Lung (tissue), 12 donors: ENCODE results near the gene GADD45GIP1. TPM values are rescaled to one million over a fixed set of nuclear protein-coding genes. Genes with fewer than 3 reads are reported as not detected.

Source experiments
- ATAC-seq: fragments of 200-7000 bp; cut with Tn5 transposase; one replicate; pipeline ENCODE4 v1.9.1; 2020; ENCODE audit warnings: moderate number of reproducible peaks; ENCODE audit not compliant: insufficient read depth, low FRiP score
- DNase-seq, 3 donors: peaks; one replicate each; pipeline ENCODE4 v3.0.0-alpha.2; 2013 to 2017
- H3K27ac ChIP-seq, 2 donors: one replicate each; pipeline ENCODE4 v1.5.1; 2013; ENCODE audit warnings: mild to moderate bottlenecking in 2 of 2, moderate library complexity in 2 of 2, control low read depth in 1 of 2, inconsistent platforms in 1 of 2, low read depth in 1 of 2, low read length in 1 of 2
- H3K27me3 ChIP-seq, 3 donors: one replicate each; pipeline ENCODE4 v1.5.1; 2013; ENCODE audit warnings: low read length in 2 of 3; ENCODE audit not compliant: control insufficient read depth in 3 of 3, insufficient read depth in 3 of 3
- H3K36me3 ChIP-seq, 4 donors: one replicate each; pipeline ENCODE4 v1.5.1; 2013; ENCODE audit warnings: low read length in 4 of 4, mild to moderate bottlenecking in 1 of 4, moderate library complexity in 1 of 4; ENCODE audit not compliant: control insufficient read depth in 4 of 4, insufficient read depth in 4 of 4
- H3K4me1 ChIP-seq, 5 donors: one replicate each; pipeline ENCODE4 v1.5.1; 2013; ENCODE audit warnings: low read length in 5 of 5, mild to moderate bottlenecking in 2 of 5, moderate library complexity in 1 of 5; ENCODE audit not compliant: control insufficient read depth in 5 of 5, insufficient read depth in 5 of 5
- H3K4me3 ChIP-seq: one replicate; pipeline ENCODE4 v1.5.1; 2013; ENCODE audit warnings: mild to moderate bottlenecking, control low read depth, moderate library complexity
- H3K9ac ChIP-seq, 2 donors: one replicate each; pipeline ENCODE4 v1.5.1; 2013; ENCODE audit warnings: low read length in 2 of 2, control low read depth in 1 of 2; ENCODE audit not compliant: insufficient read depth in 1 of 2
- H3K9me3 ChIP-seq, 4 donors: one replicate each; pipeline ENCODE4 v1.5.1; 2013; ENCODE audit warnings: low read length in 3 of 4, mild to moderate bottlenecking in 1 of 4, moderate library complexity in 1 of 4; ENCODE audit not compliant: control insufficient read depth in 4 of 4, insufficient read depth in 3 of 4
- WGBS, 2 donors: extraction: QIAGEN DNeasy Blood & Tissue Kit; methylation state at CpG; one replicate each; pipeline ENCODE4 v1.1.7; 2013; 5-methylcytosine and 5-hydroxymethylcytosine counted together
- polyA plus RNA-seq, 2 donors: library from polyadenylated mRNA; stranded (reverse); fragments of 200-250 nt; gene quantifications; one replicate each; pipeline ENCODE4 v1.2.1, GENCODE V29; 2013
- total RNA-seq, 2 donors: library from RNA; depleted of rRNA in 1 of 2; stranded (reverse); fragments of >200 nt in 1 of 2; gene quantifications; one replicate each; pipeline ENCODE4 v1.2.1, GENCODE V29; 2014 to 2021
- TF ChIP-seq, protein P1 (sequence below): IDR thresholded peaks from 2 replicates; pipeline ENCODE4 v1.5.1; 2012; ENCODE audit warnings: mild to moderate bottlenecking; ENCODE audit errors: control extremely low read depth, extremely low read depth
- donor health status: control.
- donor health status: control.
- donor health status: Bipolar disorder and iron deficiency.
- donor health status: healthy.
- donor health status: DM: yes; HTN: yes; CAD: no.

GADD45GIP1 gene
- total and polyA plus RNA-seq, 4 donors, result 14.9 to 69.0 (median 36.3) TPM

DNA sequence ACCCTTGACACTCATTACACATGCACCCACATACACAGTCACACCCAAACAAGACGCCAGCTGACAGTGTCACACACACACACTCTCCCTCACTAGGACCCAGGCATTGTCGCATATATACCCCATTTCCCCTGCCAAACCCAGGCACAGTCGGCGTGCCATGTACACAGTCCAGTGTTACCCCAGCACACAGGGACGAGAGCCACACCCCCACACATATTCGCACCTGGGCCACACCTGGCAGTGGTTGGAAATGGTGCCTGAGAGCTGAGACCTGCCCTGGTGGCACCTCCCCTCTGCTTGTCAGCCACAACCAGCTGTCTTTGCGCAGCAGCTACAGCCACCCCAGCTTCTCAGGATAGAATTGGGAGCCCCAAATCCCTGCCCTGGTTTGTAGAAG lies 47.2 kb upstream of the GADD45GIP1 start:
- H3K36me3 ChIP-seq, result peaks cover 0 to 11% (median 4%) of the 10 kb centered on the region in 4 donors
- WGBS, 2 donors, result 76 to 92% methylated on average over 7 of the region's 7 CpGs
- no peak overlapping the region for H3K9ac ChIP-seq
- H3K9me3 ChIP-seq, result no peaks in the 10 kb centered on the region
- peaks cover 0 to 58% (median 39%) of the 10 kb centered on the region in 5 donors for H3K4me1 ChIP-seq
- H3K4me3 ChIP-seq, result no peak overlapping the region
- DNase-seq (no peak), ATAC-seq (no peak)
- TF ChIP-seq, protein P1, sequence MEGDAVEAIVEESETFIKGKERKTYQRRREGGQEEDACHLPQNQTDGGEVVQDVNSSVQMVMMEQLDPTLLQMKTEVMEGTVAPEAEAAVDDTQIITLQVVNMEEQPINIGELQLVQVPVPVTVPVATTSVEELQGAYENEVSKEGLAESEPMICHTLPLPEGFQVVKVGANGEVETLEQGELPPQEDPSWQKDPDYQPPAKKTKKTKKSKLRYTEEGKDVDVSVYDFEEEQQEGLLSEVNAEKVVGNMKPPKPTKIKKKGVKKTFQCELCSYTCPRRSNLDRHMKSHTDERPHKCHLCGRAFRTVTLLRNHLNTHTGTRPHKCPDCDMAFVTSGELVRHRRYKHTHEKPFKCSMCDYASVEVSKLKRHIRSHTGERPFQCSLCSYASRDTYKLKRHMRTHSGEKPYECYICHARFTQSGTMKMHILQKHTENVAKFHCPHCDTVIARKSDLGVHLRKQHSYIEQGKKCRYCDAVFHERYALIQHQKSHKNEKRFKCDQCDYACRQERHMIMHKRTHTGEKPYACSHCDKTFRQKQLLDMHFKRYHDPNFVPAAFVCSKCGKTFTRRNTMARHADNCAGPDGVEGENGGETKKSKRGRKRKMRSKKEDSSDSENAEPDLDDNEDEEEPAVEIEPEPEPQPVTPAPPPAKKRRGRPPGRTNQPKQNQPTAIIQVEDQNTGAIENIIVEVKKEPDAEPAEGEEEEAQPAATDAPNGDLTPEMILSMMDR, result no peak
- peak overlapping the region in 1 of 2 donors; percentile 68 for H3K27ac ChIP-seq
- no peaks in the 10 kb centered on the region for H3K27me3 ChIP-seq

DNA sequence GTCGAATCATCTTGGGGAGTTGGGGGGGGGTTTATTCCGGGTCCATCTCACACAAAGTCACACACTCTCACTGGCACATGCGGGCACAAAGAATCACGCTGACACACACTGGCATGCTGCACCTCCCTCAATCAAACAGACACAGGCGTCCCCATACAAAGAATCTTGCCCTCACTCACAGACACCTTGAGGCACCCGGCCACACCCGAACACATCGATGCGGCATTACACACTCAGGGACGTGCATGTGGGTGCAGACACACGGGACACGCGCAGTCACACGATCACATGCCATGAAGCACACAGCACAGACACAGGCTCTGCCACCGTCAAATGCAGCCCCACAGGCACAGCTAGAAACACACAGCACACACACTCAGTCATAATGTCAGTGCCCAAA lies 46.1 kb upstream of the GADD45GIP1 start:
- Histone ChIP-seq H3K9me3 (no peaks in the 10 kb centered on the region), H3K27me3 (no peaks in the 10 kb centered on the region), H3K4me1 (peaks cover 0 to 53% (median 33%) of the 10 kb centered on the region in 5 donors), H3K36me3 (peaks cover 0 to 14% (median 5%) of the 10 kb centered on the region in 4 donors), H3K4me3 (no peak overlapping the region), H3K9ac (peak overlapping the region in 1 of 2 donors; percentile 10), H3K27ac (peak overlapping the region in 1 of 2 donors; percentile 87)
- TF ChIP-seq, protein P1, result no peak
- ATAC-seq (no peak), DNase-seq (no peak)
- whole genome bisulfite sequencing, 2 donors, result 64 to 83% methylated on average over 15 of the region's 15 CpGs

DNA sequence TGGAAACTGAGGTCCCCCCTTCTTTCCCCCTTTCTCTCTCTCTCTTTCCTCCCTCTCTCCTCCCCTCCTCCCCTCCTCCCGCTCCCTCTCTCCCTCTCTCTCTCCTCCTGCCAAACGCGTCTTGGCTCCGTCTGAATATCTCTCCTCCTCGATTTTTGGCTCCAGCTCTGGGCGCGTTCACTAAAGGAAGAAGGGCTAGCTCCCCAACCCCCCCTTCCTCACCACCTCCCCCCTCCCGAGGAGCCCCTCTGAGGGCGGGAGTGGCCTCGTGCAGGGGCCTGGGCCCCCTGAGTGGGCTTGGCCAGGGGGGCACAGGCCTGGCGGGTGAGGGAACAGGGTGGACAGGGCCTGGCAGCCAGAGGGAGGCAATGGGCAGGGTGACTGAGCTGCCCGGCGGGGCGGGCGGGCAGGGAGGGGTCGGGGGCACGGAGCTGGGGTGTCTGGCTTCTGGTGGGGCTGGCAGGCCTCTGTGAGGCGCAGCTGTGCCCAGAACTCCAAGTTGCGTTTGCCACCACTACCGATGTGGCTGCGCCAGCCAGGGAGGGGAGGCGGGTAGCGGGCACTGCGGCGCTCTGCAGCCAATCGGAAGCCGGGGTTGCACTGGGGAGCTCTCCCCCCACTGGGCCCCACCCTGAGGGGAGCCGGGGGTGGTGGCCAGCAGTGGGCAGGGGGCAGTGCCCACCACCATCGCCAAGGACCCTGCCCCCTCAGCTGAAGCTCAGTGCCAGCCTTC lies 45.3 kb upstream of the GADD45GIP1 start:
- DNase-seq (peak; percentile 93 to 99 (median 98)), ATAC-seq (no peak)
- H3K27me3 ChIP-seq, result no peaks in the 10 kb centered on the region
- H3K36me3 ChIP-seq, result peaks cover 0 to 14% (median 4%) of the 10 kb centered on the region in 4 donors
- 60 to 73% methylated on average over 28 to 29 of the region's 29 CpGs for WGBS, 2 donors
- no peaks in the 10 kb centered on the region for H3K9me3 ChIP-seq
- no peak overlapping the region for H3K9ac ChIP-seq
- TF ChIP-seq, protein P1, result no peak
- H3K4me1 ChIP-seq, result peaks cover 0 to 54% (median 38%) of the 10 kb centered on the region in 5 donors
- no peak overlapping the region for H3K4me3 ChIP-seq
- peak overlapping the region; percentile 67 to 87 for H3K27ac ChIP-seq
